ENCODE data around the gene HBG1.

Gene HBG1

GRCh38 chr11:5224538-5225479, 24.8 kb downstream of the HBG1 start:
- no peak for DNase-seq

- DNase-seq, result no peak
Observed at GRCh38 chr11:5223686-5224085, 26.0 kb downstream of the HBG1 start.

GRCh38 chr11:5223146-5223545, 26.5 kb downstream of the HBG1 start:
- no peak for DNase-seq

- DNase-seq, result no peak
Observed at GRCh38 chr11:5210376-5210885, 39.2 kb downstream of the HBG1 start.

GRCh38 chr11:5204787-5205186, 44.9 kb downstream of the HBG1 start:
- DNase-seq, result no peak

GRCh38 chr11:5203366-5203765, 46.3 kb downstream of the HBG1 start:
- DNase-seq, result no peak

- DNase-seq, result no peak
Observed at GRCh38 chr11:5200582-5200981, 49.1 kb downstream of the HBG1 start, which contains the start of gene OR51V1. Gene OR51V1 (minus strand): TSS chr11:5200682. CDS start chr11:5200682, 0 bp downstream.

- no peak for DNase-seq
Observed at GRCh38 chr11:5198285-5198684, 51.4 kb downstream of the HBG1 start.

All from stimulated activated naive CD4-positive, alpha-beta T cell (primary cell).